GM19351 (cell line): ENCODE data around the gene AGPAT3.

Source experiments
- ATAC-seq: cut with Tn5 transposase; IDR thresholded peaks from one replicate; pipeline ENCODE4 v1.9.1; 2021; ENCODE audit warnings: mild to moderate bottlenecking, moderate library complexity; ENCODE audit not compliant: unreplicated experiment

The AGPAT3 gene

GRCh38 chr21:44012474-44013379 lies 147.7 kb downstream of the AGPAT3 start:
- ATAC-seq: peak; percentile 71

- no peak for ATAC-seq
Observed at GRCh38 chr21:44013380-44014088, 148.5 kb downstream of the AGPAT3 start.

- ATAC-seq: no peak
Observed at GRCh38 chr21:44017601-44018000, 152.6 kb downstream of the AGPAT3 start.

GRCh38 chr21:44018127-44018526 lies 153.1 kb downstream of the AGPAT3 start:
- no peak for ATAC-seq

GRCh38 chr21:44018813-44019567 lies 154.0 kb downstream of the AGPAT3 start:
- no peak for ATAC-seq

GRCh38 chr21:44019568-44019958 lies 154.5 kb downstream of the AGPAT3 start:
- ATAC-seq: no peak

GRCh38 chr21:44020551-44020950 lies 155.5 kb downstream of the AGPAT3 start:
- ATAC-seq: no peak

GRCh38 chr21:44021064-44021463 lies 156.0 kb downstream of the AGPAT3 start:
- no peak for ATAC-seq

GRCh38 chr21:44024257-44024656 lies 159.2 kb downstream of the AGPAT3 start:
- no peak for ATAC-seq

GRCh38 chr21:44024887-44025353 lies 159.9 kb downstream of the AGPAT3 start:
- ATAC-seq: no peak

GRCh38 chr21:44027607-44028286 lies 162.7 kb downstream of the AGPAT3 start:
- no peak for ATAC-seq

- ATAC-seq: no peak
Observed at GRCh38 chr21:44028287-44028659, 163.2 kb downstream of the AGPAT3 start.

- no peak for ATAC-seq
Observed at GRCh38 chr21:44029460-44030087, 164.6 kb downstream of the AGPAT3 start.

- no peak for ATAC-seq
Observed at GRCh38 chr21:44035244-44035643, 170.2 kb downstream of the AGPAT3 start.
